ENCODE data around the gene ZACN.

The ZACN gene

GRCh38 chr17:76104896-76105231, 25.9 kb downstream of the ZACN start:
- H3K27ac ChIP-seq (ENCODE audit: low read length): no peak overlapping the region
- no peaks in the 10 kb centered on the region for H3K27me3 ChIP-seq (replicated peaks; ENCODE audit: insufficient read depth, low read length)
- no peaks in the 10 kb centered on the region for H3K36me3 ChIP-seq (replicated peaks; ENCODE audit: insufficient read depth, low read length)
- H3K4me1 ChIP-seq (ENCODE audit: low read length): peaks cover 5% of the 10 kb centered on the region; the same call in 1 of the 2 replicates
- H4K20me1 ChIP-seq (ENCODE audit: insufficient read depth, low read length): no peaks in the 10 kb centered on the region
- H3K9ac ChIP-seq (ENCODE audit: low read length): no peak overlapping the region
- no peaks in the 10 kb centered on the region for H3K9me2 ChIP-seq (replicated peaks; ENCODE audit: insufficient read depth, low read length)
- H2AFZ ChIP-seq (ENCODE audit: low read length): no peak overlapping the region
- peaks cover 17% of the 10 kb centered on the region for H3K79me2 ChIP-seq (ENCODE audit: low read length)
- TF ChIP-seq EZH2 (optimal IDR thresholded peaks at IDR 0.05; ENCODE audit: low read depth, low read length) (no peak), EZH2phosphoT487 (IDR thresholded peaks at IDR 0.05; ENCODE audit: low read length) (no peak), CTCF (IDR thresholded peaks at IDR 0.05; ENCODE audit: low read length) (no peak)
- H3K4me3 ChIP-seq (ENCODE audit: low read length): no peak overlapping the region
- no peak overlapping the region for H3K4me2 ChIP-seq (ENCODE audit: low read depth, low read length)
- no peaks in the 10 kb centered on the region for H3F3A ChIP-seq (ENCODE audit: insufficient read depth, low read length)
- H3K9me3 ChIP-seq (replicated peaks; ENCODE audit: insufficient read depth, low read length): no peaks in the 10 kb centered on the region
- no peak for DNase-seq

- Histone ChIP-seq H4K20me1 (ENCODE audit: insufficient read depth, low read length) (no peaks in the 10 kb centered on the region), H3K4me3 (ENCODE audit: low read length) (no peak overlapping the region), H3K27me3 (replicated peaks; ENCODE audit: insufficient read depth, low read length) (no peaks in the 10 kb centered on the region), H3K4me2 (ENCODE audit: low read depth, low read length) (no peak overlapping the region), H3K9ac (ENCODE audit: low read length) (no peak overlapping the region), H2AFZ (ENCODE audit: low read length) (no peak overlapping the region), H3K9me2 (replicated peaks; ENCODE audit: insufficient read depth, low read length) (no peaks in the 10 kb centered on the region), H3K27ac (ENCODE audit: low read length) (no peak overlapping the region), H3K9me3 (replicated peaks; ENCODE audit: insufficient read depth, low read length) (no peaks in the 10 kb centered on the region), H3K79me2 (ENCODE audit: low read length) (peaks cover 15% of the 10 kb centered on the region), H3K4me1 (ENCODE audit: low read length) (peaks cover 5% of the 10 kb centered on the region; the same call in 1 of the 2 replicates), H3F3A (ENCODE audit: insufficient read depth, low read length) (no peaks in the 10 kb centered on the region), H3K36me3 (replicated peaks; ENCODE audit: insufficient read depth, low read length) (no peaks in the 10 kb centered on the region)
- no peak for DNase-seq
- no peak for TF ChIP-seq EZH2phosphoT487 (IDR thresholded peaks at IDR 0.05; ENCODE audit: low read length)
- no peak for TF ChIP-seq EZH2 (optimal IDR thresholded peaks at IDR 0.05; ENCODE audit: low read depth, low read length)
- no peak for TF ChIP-seq CTCF (IDR thresholded peaks at IDR 0.05; ENCODE audit: low read length)
Measured at GRCh38 chr17:76106703-76107102, 27.7 kb downstream of the ZACN start.

GRCh38 chr17:76107509-76107908, 28.5 kb downstream of the ZACN start:
- no peaks in the 10 kb centered on the region for H3K9me3 ChIP-seq (replicated peaks; ENCODE audit: insufficient read depth, low read length)
- no peaks in the 10 kb centered on the region for H3K9me2 ChIP-seq (replicated peaks; ENCODE audit: insufficient read depth, low read length)
- H4K20me1 ChIP-seq (ENCODE audit: insufficient read depth, low read length): no peaks in the 10 kb centered on the region
- H3K27me3 ChIP-seq (replicated peaks; ENCODE audit: insufficient read depth, low read length): no peaks in the 10 kb centered on the region
- H3K4me3 ChIP-seq (ENCODE audit: low read length): no peak overlapping the region
- H3K4me1 ChIP-seq (ENCODE audit: low read length): peaks cover 5% of the 10 kb centered on the region; the same call in 1 of the 2 replicates
- TF ChIP-seq EZH2 (optimal IDR thresholded peaks at IDR 0.05; ENCODE audit: low read depth, low read length): no peak
- TF ChIP-seq EZH2phosphoT487 (IDR thresholded peaks at IDR 0.05; ENCODE audit: low read length): no peak
- no peak for TF ChIP-seq CTCF (IDR thresholded peaks at IDR 0.05; ENCODE audit: low read length)
- H3K9ac ChIP-seq (ENCODE audit: low read length): no peak overlapping the region
- H2AFZ ChIP-seq (ENCODE audit: low read length): no peak overlapping the region
- peak; percentile 36 for DNase-seq
- no peaks in the 10 kb centered on the region for H3K36me3 ChIP-seq (replicated peaks; ENCODE audit: insufficient read depth, low read length)
- no peak overlapping the region for H3K4me2 ChIP-seq (ENCODE audit: low read depth, low read length)
- H3K79me2 ChIP-seq (ENCODE audit: low read length): peaks cover 11% of the 10 kb centered on the region
- H3F3A ChIP-seq (ENCODE audit: insufficient read depth, low read length): no peaks in the 10 kb centered on the region
- H3K27ac ChIP-seq (ENCODE audit: low read length): no peak overlapping the region

All from MM.1S (cell line).